ENCODE results near the gene PPARA. TPM values are rescaled to one million over a fixed set of nuclear protein-coding genes. Genes with fewer than 3 reads are reported as not detected.

Gene PPARA
- total RNA-seq = 51.3 TPM

- DNase-seq (ENCODE audit: low spot score) = peak; percentile 92
These were observed at the start of gene PPARA for GRCh38 chr22:46150034-46150654. PPARA (plus strand) TSS chr22:46150526; CDS start chr22:46198384, 47,858 bp downstream.

DNA sequence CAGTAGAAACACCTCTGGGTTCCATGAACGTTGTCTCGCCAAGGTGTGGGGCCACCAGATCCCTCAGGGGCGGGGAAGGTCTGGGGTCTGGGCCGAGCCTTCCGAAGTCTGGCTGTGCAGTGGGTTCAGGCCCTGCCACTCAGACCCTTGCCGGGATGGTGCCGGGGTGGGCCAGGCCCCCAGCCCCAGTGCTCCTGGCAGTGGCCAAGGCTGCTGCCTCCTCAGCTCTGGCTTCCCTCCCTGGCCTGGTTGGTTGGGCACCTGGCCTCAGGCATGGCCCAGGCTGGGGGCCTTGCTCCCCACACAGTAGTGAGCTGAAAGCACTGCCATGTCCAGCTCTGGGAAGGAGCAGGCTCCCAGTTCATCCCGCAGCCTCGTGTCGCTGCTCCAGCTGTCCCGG is 48.2 kb upstream of the PPARA start:
- no peak for DNase-seq (ENCODE audit: low spot score)

- DNase-seq (ENCODE audit: low spot score) = no peak
These were observed 47.6 kb upstream of the PPARA start for GRCh38 chr22:46102752-46103151.

- DNase-seq (ENCODE audit: low spot score) = no peak
These were observed 47.1 kb upstream of the PPARA start for GRCh38 chr22:46103181-46103580.

- no peak for DNase-seq (ENCODE audit: low spot score)
These were observed 46.7 kb upstream of the PPARA start for GRCh38 chr22:46103664-46104063.

DNA sequence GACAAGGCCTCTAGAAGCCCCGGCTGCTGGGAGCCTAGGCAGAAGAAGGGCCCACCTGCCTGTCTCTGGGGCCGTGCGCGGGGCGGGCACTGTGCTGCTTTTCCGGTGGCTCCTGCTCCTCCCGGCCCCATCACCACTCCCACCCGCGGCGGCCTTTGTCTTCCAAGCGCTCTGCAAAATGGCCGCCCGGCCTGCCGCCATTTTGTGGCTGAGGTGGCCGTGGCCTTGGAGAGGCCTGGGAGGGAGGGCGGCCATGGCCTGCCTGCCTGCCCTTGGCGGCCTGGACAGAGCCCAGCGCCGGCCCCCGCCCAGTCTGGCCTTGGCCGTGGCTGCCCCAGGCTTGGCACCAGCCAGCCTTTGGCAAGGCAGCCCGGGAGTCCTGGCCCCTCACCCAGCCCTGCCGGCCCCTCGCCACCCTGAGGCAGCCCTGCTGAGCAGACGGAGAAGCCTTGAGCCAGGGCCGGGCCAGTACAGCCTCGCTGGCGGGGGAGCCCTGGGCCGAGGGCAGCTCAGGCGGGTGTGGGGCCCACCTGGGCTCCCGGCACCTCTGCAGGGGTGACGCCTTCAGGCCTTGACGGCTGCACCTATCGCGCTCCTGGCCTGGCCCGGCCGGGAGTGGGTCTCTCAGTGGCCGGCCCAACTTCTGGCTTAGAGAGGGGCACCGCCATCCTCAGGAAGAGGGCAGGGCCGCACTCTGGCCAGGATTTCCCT is 46.0 kb upstream of the PPARA start:
- no peak for DNase-seq (ENCODE audit: low spot score)

DNA sequence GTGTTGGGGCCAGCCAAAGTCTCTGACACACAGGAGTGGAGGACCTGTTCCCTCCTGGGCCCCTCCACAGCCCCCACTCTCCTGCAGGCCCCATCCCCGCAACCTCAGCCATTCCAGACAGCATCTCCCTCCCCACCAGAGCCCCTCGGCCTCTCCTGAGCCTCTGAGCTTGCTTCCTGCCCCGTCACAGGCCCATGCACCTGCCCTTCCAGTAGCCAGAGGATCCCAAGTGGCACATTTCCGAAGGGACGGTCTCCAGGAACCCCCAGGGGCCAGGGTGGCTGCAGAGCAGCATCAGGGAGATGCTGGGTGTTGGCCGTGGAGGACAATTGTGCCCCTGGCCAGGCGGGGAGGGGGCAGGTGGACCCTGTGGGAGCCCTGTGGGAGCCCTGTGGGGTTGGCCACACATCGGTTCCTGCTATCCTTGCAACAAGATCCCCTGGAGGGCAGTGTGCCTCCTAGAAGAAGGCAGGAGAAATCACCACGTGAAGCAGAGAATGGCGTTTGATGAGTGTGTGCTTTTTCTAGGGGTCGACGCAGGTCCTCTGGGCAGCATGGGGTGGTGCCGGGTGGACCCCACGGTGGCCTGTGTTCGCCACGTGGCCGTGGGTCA is 45.3 kb upstream of the PPARA start:
- no peak for DNase-seq (ENCODE audit: low spot score)

- peak; percentile 77 for DNase-seq (ENCODE audit: low spot score)
These were observed 44.6 kb upstream of the PPARA start for GRCh38 chr22:46105494-46106278.

DNA sequence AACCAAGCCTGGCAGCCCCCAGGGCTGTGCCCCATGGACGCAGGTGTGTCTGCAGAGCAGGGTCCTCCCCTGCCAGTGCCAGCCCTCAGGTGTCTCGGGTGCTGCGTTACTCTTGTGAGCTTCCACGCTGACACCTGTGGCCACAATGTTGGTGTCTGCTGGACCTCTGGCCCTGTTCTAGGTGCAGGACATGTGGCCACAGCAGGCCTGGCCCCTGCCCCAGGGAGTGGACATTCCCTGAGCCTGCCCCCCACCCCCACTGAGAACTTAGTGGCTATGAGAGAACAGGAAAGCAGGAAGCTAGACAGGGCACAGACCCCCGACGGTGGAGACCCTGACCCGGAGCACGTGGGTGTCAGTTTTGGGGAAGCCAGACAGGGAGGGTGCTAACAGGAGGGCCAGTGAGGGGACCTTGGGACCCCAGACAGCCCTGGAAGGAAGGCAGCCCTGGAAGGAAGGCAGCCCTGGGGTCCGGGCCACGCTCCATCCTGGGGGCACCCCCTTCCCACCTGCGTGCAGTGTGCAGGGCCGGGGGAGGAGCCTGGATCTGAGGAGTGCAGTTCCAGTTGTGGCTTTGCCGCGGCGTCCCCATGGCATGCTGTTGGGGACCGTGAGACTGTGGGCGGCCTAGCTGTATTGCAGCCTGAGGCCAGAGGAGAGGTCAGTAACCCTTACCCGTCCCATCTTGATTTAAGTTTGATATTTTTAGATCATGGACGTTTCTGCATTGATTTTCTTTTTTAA is 43.9 kb upstream of the PPARA start:
- no peak for DNase-seq (ENCODE audit: low spot score)

DNA sequence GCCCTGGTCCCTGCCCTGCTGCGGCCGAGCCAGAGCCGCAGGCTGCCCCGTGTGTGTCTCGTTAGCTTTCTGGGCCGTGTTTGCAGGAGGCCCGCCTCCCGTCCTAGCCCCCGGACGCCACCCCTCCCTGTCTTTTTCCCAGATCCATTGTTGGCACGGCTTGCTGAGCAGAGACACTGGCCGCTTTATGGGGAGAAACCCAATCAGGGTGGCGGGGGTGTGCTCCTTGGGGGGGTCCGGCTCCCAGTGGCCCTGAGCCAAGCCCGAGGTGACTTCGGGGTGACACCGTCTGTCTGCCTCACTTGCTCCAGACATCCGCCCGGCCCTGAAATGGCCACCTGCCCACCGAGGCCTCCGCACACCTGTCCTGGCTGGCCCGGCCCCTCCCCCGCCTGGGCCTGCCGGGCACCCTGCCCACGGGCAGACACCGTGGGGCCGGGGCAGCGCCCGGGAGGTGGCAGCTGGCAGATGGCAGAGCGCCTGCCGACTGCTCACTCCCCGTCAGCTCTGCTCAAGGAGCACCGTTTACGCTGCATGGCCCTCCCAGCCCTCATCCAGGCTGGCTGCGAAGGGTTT is 43.1 kb upstream of the PPARA start:
- DNase-seq (ENCODE audit: low spot score) = no peak

- no peak for DNase-seq (ENCODE audit: low spot score)
These were observed 42.4 kb upstream of the PPARA start for GRCh38 chr22:46107753-46108563.

DNA sequence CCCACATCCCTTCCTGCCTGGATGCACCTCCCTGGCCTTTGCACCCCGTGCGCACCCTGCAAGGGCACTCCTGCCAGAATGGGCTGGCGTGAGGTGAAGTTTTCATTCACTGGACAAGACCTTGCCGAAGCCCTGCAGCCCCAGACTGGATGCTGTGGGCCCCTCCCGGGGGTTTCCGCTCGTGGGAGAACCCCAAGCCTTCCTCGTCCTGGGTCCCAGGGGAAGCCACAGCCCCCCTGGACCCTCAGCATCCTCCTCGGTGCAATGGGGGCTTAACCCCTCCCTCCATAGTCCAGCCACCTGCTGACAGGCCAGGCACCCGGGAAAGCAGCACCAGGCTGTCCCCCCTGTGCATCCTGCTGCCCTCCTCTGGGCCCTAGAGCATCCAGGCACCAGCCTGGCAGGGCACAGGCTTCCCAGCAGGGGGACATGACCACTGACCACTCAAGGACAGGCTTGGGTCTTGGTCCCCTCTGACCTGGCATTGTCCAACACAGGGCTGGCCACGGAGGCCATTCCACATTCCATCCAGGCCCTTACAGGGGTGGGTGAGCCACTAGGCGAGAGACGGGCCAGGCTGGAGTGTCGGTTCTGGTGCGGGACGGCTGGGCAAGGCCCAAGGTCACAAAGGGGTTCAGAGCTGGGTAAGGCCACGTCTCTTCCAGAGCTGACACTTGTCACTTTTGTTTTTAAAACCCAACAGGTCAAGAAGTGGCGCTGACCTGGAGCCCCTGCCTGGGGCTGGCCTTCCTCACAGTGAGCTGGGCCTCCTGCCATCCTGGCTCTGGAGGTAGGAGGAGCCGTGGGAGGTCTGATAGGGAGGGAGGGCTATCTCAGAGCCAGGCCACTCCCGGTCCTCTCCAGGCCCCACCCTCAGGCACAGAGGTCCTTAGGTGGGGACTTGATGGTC is 41.5 kb upstream of the PPARA start:
- DNase-seq (ENCODE audit: low spot score) = no peak

GRCh38 chr22:46109474-46110003 is 40.8 kb upstream of the PPARA start:
- DNase-seq (ENCODE audit: low spot score) = no peak

DNA sequence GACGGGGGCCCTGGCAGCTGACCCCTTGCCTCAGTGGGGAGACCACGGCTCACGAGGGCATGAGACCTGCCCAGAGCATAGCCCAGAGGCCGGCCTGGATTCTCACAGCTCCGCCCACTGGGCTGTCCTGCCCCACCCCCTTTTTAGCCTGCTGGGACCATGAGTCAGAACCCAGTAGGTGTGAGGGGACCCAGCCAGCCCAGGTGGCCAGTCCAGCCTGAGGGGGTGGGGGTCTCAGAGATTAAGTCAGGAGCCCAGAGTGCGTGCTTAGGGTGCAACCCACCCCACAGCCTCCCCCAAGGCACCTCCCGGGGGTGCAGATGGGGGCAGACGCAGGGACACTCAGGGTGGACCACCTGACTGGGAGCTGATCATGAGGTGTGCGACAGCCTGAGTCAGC is 40.1 kb upstream of the PPARA start:
- DNase-seq (ENCODE audit: low spot score) = no peak

GRCh38 chr22:46111645-46112306 is 38.5 kb upstream of the PPARA start:
- DNase-seq (ENCODE audit: low spot score) = no peak

GRCh38 chr22:46112405-46112804 is 37.9 kb upstream of the PPARA start:
- DNase-seq (ENCODE audit: low spot score) = no peak

GRCh38 chr22:46113110-46113909 is 37.0 kb upstream of the PPARA start:
- DNase-seq (ENCODE audit: low spot score) = no peak

Data from mucosa of gallbladder (tissue), 1 donor.